HG03460 (cell line): Measurements from ENCODE around the gene ZDHHC22.

Experiments
- ATAC-seq: cut with Tn5 transposase; IDR thresholded peaks from one replicate; pipeline ENCODE4 v1.9.1; 2021; ENCODE audit not compliant: unreplicated experiment

The ZDHHC22 gene

DNA sequence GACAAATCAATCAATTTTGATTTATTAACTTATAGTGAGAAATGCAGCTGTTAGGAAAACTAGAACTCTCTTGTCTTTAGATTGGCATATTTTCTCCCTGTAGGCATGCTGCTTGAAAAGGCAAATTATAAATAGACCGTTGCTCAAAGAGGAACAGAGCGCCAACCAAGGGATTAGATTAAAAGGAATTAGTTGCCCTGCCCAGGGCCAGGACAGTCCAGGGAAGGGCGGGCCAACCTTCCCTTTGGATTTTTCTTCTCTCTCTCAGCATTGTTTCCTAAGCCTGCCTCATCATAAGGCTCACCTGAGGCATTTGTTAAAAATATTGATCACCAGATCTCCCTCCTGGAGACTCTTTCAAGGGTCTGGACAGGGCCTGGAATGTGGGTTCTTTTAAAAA is 34.9 kb downstream of the ZDHHC22 start:
- no peak for ATAC-seq

DNA sequence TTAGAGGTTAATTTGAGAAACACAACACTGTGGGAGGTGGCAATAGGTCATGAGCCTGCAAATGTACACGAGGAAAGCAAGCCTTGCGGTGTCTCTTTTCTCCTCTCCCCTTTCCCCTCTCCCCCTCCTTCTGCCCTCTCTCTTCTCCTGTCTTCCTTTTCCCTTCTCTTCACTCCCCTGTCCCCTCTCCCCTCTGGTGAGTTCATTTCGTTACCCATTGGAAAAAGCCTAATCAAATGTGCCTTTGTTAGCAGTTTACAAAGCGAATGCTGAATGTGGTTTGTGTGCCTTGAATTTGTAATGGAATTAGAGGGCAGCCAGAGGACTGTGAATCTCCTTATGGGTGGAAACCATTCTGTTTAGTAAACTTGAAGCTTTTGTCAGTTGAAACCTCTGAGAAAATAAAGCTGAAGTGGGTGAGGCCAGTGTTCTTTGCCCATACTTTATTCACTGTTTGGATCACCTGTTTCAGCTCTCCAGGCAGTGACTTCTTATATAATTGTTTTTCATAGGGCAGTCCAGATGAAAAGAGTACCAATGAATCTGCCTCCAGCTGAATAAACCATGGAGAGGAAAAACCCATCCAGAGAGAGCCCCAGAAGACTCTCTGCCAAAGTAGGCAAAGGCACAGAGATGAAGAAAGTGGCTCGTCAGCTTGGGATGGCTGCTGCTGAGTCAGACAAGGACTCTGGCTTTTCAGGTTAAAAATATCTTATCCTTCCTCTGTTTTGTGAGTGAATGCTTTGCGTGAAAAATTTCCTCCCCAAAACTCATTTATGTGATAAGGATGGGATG is 36.2 kb downstream of the ZDHHC22 start:
- ATAC-seq = no peak

DNA sequence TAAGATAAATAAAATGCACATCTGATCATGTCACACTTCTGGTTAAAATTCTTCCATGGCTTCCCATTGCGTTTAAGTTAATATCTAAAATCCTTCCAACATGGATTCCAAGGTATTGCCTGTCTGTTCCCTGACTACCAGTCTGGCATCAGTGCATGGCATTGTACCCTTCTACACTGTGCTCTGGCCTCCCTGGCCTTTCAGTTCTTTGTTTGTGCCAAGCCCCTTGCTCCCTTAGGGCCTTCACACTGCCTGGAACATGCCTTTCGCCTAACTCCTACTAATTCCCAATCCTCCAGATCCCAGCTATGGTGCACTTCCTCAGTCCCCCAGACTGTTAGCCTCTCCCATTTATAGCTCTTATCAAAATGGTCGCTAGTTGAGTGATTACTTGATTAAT is 37.2 kb downstream of the ZDHHC22 start:
- no peak for ATAC-seq

DNA sequence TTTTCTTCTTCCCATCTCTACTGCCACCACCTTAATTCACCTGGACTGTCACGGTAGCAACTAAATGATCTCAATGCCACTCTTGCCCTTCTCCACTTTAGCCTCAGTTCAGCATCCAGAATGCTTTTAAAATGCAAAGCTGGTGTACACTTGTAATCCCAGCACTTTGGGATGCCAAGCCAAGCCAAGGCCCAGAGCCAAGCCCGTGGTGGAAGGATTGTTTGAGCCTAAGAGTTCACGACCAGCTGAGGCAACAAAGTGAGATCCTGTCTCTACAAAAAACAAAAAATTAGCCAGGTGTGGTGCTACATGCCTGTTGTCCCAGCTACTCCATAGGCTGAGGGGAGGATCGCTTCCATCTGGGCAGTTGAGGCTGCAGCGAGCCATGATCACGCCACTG is 37.6 kb downstream of the ZDHHC22 start:
- ATAC-seq = no peak

DNA sequence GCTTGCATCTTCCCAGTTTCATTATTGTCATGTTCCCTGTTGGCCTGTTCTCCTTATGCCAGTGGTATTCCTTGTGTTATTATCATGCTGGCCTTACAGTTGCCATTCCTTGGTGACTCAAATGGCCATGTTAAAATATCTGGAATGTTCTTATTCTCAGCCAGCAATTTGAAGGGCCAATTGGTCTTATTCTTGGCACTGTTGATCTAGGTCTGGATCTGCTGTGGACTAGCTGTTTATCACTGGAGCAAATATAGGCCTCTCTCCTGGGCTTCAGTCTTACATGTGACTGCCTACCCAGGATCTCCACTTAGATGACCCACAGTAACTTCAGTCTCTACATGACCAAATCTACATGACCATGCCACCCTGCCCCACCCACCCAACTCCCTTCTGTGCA is 38.1 kb downstream of the ZDHHC22 start:
- no peak for ATAC-seq

DNA sequence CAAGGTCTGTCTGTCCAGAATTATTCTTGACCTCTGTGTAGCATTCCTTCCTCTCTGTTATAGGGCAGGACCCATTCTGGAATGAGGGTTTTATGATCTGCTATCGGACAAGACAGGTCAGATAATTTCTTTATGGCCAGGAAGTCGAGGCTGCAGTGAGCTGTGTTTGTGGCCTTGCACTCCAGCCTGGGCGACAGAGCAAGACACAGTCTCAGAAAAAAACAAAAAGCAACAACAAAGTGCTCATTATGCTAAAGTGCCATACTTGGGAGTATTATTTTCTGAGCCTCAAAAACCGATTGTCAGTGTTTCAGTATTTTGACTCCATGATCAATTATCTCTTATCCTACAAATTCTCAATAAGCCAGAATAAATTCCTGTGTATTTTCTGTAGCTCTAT is 39.4 kb downstream of the ZDHHC22 start:
- ATAC-seq = no peak

DNA sequence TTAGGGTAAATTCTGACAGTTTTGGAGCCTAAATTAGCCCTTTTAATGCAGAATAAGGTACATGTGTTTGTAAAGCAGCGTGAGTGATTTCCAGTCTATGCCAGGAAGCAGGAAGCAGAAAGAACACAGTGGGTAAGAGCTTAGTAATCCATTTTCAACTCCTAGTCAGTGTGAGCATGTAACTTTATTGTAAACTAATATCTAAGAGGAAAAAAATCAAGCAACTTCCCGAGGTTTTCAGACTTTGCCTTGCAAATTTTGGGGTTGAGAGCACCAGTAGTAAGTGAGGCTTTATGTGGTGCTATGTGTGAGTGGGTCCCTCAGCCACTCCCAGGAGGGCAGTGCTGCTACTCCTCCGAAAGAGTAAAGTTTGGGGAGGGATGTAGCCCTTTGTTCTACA is 40.6 kb downstream of the ZDHHC22 start:
- no peak for ATAC-seq

DNA sequence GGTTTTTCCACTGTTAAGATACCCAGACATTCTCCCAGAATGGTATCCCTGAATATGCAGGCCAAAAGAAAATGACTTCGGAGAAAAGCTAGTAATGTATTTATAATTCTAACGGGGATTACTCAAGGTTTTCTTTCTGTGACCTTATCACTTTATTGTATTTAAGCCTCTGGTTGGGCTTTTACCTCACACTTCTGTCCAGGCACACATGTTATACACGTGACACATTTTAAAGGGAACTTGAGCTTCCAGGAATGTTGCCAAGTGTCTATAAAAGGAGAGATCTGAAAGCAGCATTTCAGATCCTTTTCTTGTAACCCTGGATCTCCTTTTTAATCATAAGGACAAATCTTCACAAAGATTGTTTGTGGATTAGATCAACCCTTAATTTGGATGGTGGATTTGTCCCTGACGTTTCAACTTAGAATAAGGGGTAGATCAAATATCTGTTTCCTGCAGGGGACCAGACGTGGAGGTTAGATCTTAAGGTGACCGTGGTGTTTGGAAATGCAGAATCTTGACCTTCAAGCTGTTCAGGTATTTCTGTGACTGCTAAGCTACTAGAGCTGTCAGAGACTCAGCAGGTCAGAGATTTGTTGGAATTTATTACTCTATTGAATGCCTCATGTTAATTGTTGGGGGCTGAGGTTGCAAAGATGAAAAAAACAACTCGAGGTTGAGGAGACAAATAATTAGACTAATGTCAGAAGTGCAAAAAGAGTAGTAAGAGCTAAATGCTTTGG is 42.0 kb downstream of the ZDHHC22 start:
- ATAC-seq = no peak

DNA sequence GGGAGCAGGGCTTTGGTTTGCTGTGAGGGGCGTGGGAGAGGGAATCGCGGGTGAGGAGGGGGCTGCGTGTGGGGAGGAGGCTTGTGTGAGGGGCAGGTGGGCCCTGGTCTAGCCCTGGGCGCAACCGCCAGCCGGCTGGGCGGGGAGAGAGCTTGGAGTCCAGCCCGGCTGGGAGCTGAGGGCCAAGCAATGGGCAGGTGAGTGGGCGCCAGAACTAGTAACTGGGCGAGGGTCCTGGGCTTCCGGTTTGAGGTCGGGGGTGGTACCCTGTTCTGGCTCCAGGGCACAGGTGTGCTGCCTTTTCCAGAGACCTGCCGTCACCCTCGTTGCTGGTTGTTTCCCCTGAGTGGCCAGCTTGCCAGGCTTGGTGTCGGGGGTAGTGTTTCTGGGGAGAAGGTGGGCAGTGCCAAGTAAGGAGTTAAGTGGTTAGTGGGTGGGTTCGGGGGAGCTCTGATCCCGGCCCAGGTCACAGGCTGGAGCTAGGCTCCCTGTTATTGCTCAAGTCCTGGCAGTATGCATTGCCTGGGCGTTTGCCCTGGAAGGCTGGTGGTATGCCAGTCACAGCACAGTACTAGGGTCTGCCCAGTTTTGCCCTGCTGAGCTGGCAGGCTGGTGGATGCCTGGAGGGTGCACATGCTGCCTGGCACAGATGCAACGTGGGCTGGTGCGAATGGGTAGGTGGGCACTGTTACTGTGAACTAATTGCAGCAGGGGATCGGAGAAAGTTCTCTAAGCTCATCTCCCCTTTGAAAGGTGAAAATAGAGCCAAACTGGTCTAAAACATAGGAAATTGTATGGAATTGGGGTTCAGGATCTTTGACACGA is 42.9 kb downstream of the ZDHHC22 start:
- no peak for ATAC-seq

DNA sequence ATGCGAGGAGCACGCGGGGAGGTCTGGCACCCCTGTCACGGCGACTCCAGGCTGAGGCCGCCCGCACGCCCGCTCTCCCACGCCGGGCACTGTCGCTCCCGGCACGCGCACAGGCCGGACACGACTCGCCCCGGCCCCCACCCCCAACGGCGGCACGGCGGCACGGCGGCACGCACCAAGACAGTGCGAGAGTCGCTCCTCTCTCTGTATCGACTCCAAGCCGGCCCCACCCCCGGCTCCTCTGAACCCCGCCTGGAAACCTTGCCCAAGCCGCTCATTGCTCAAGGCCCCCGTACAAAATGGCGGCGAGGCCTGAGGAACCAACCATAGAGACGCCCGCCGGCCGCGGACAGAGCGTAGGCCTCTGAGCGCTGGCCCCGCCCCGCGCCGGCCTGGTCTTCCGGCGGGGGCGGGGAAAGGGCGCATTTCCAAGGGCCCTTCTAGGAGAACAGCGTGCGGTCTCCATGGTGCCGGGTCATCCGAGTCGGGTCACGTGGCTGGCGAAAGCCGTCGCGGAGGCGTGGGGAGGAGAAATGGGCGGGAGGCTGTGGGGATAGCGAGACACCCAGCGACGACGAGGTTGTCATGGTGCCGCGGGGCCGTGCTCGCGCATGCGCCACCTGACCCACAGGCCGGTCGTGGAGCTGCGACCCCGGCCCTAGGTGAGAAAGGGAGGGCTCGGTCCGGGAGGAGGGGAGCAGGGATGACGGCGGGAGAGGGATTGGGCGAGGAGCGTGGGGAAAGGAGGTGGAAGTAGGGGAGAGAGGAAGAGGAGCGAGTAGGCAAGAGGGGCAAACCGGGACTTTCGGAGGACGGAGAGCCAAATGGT is 43.7 kb downstream of the ZDHHC22 start, which contains the start of gene CIPC:
CIPC (plus strand) TSS at position 559 of the 829 bp plus-strand sequence. CDS start 7,451 bp downstream, outside the sequence.
- peak; percentile 80 for ATAC-seq

DNA sequence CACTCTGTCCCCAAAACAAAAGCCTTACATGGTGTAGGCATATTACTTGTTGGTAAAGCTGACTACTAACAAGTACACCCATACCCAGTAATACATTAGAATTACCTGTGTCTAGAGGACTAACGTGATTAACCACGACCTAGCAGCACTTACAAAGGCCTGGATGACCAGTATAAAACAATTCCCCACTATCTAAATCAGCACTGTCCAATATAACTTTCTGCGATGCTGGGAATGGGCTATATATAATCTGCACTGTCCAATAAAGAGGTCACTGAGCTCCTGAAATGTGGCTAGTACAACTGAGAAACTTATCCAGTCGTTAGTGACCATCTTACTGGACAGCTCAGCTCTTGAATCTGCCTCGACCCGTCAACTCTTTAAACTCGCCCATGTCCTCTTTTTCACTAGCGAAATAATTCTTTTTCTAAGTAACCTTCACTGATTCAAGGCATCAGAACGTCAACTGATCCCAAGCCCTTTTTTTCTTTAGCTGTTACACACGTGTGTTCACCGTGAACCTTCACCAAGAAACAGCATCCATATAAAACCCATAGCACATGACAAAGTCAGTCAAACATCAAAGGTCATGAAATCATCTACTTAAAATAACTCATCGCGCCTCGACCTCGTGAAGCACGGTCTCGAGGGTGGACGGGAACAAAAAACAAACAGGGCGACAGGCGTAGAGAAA is 44.4 kb downstream of the ZDHHC22 start:
- ATAC-seq = no peak

DNA sequence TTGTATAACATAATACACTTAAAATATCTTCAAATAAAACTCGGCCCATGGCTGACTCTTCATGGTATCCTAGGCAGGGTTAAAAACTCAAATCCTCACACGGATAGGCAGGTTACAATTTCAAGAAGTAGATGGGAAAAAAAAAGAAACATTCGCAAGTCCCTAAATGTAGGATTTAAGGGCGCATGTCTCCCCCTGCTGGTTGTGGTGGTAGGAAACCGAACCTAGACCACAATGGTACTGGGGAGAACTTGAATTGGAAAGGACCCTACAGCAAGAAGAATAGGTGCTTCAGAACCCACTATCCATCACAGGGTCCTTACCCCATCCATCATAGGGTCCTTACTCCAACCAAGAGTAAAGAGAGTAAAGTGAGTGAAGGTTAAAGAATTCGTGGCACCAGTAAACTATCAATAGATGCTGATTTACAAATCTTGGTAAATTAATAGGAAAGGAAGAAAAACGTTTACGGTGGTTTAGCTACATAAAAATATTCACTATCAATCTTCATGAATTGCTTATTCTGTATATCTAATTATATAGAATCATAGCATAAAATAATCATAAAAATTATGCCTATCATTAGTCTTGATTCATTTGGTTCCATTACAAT is 46.8 kb downstream of the ZDHHC22 start:
- no peak for ATAC-seq

DNA sequence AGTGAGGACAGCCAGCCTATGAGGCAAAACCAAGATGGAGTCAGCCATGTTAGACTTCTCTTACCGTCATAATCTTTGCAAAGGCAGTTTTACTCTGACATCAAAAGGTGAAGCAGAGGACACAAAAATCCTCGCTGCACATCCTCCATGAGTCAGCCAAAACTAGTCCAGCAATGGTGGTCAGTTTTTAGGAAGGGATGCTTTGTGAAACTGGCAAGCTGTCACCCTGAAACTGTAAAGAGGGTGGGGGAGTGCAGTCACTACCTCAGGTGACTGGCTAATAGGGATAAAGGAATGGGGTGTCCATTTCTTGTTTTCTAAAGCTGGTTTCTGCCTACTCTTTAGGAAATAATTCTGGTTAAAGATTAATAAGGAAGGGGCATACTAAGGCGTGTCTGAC is 48.9 kb downstream of the ZDHHC22 start:
- ATAC-seq = no peak

DNA sequence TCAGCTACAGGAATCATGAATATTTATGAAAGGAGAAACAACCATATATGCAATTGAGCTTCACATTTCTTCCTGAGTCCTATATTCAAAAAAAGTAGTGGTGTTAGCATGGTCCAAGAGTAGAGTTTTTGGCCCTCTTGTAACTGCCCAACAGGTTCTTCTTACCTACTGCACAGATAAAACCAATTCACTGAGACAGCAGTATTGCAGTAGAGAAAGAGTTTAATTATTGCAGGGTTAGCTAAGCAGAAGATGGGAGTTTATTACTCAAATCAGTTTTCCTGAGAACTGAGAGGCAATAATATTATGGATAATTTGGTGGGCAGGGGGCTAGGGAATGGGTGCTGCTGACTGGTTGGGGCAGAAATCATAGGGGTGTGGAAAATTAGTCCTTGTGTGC is 50.1 kb downstream of the ZDHHC22 start:
- no peak for ATAC-seq

DNA sequence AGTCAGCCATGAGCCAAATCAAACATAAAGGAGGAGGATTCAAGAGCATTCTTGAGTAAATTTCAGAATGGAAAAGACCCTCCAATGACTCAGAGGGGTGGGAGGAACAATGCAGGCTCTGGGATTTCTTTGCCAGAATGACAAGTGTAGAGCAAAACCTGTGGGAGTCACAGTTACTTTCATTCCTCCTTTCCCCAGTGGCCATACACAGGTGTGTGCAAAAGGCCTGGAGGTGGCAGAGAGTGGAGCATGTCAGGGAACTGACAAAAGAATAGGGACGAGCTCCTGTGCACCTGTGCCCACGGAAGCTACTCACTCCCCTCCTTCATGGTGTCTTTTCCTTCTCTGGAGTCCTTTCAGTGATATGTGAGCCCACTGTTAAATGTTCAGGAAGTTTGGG is 52.9 kb downstream of the ZDHHC22 start:
- ATAC-seq = no peak

DNA sequence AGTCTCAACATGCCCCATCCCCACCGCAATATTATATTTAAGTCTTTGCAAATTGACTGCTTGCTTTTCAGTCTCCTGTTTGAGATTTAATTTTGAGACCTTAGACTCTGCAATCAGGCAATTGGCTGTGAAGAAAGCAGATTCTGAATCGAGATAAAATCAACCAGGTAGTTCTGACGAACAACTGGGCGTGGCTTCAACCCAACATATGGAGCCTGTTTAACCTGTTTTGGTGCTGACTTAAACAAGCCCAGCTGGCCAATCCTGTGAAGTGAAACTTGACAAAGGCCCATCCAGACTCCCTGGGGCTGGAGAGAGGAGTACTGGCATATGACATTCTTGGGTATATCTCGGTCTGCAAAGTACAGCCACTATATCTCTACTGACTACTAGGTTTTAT is 53.4 kb downstream of the ZDHHC22 start:
- ATAC-seq = no peak

DNA sequence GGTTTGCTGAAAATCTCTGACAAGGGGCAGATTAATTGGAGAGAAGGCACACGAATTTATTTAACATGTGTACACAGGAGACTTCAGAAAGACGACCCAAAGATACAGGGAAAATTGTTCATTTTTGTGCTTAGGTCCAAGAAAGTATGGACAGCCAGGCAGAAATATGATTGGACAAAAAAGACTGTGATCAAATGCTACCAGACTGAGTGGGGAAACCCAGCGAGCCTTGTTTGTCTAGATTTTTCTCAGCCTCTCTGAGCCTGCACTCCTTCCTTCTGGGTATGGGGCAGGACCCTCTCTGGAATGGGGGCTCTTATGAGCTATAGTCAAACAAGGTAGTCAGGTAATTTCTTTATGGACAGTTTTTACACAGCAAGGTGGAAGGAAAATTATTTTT is 54.0 kb downstream of the ZDHHC22 start:
- no peak for ATAC-seq

DNA sequence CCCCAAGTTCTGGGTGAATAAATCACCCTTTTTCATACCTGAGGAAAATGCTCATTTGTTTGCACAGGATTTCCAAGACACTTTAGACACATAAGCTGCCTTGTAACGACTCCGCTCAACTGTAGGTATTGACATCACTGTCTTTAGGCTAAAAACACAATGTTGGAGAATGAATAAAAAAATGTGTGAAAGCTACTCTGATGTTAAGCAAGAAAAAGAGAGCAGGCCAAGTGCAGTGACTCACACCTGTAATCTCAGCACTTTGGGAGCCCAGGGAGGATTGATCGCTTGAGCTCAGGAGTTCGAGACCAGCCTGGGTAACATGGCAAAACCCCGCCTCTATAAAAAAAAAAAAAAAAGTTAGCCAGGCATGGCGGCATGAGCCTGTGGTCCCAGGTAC is 54.6 kb downstream of the ZDHHC22 start:
- no peak for ATAC-seq

DNA sequence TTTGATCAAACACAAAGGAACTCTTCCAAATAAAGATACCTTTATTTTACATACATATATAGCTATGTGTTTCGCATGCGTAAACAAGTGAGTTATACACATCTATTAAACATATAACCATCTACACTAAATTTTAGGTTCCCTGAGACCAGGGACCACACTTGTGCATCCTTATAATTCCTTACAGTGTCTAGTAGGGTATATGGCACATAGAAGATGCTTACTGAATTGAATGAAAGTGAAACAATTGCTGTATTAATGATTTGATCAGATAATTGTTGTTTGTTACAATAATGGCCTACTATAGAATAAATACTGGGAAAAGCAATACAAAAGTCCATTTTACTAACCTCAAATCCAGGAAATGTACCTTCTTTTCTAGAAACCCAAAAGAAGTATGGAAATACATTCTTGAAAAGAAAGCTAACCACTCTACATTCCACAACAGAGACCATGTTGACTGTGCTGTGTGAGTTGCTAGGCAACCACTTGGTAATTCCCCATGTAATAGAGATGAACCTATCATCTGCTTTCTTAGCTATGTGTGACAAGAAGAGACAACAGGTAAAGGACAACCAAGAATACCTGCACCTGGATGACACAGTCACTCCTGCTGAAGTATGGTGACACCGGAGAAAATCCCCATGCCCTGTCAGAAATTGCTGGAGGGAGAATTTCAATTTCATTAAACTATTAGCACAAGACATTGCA is 55.4 kb downstream of the ZDHHC22 start:
- ATAC-seq = no peak
